Muscle layer of duodenum (tissue), 2 donors: ENCODE results near the gene LRRC4C.

ENCODE experiments used
- H3K27ac ChIP-seq: one replicate; pipeline ENCODE4 v1.7.0; 2013; ENCODE audit warnings: mild to moderate bottlenecking, low read length
- H3K27me3 ChIP-seq: one replicate; pipeline ENCODE4 v1.7.0; 2013; ENCODE audit warnings: low read depth, mild to moderate bottlenecking, control low read depth, low read length
- H3K36me3 ChIP-seq, 2 donors: one replicate each; pipeline ENCODE4 v1.7.0; 2013; ENCODE audit warnings: low read length in 2 of 2, control low read depth in 1 of 2, mild to moderate bottlenecking in 1 of 2; ENCODE audit not compliant: insufficient read depth in 2 of 2, control insufficient read depth in 1 of 2
- H3K4me1 ChIP-seq, 2 donors: one replicate each; pipeline ENCODE4 v1.7.0; 2013; ENCODE audit warnings: low read length in 2 of 2, mild to moderate bottlenecking in 2 of 2, control low read depth in 1 of 2, moderate library complexity in 1 of 2; ENCODE audit not compliant: insufficient read depth in 2 of 2, control insufficient read depth in 1 of 2
- H3K4me3 ChIP-seq, 2 donors: one replicate each; pipeline ENCODE4 v1.7.0; 2013; ENCODE audit warnings: low read length in 2 of 2, low read depth in 1 of 2, mild to moderate bottlenecking in 1 of 2
- H3K9me3 ChIP-seq, 2 donors: one replicate each; pipeline ENCODE4 v1.7.0; 2013; ENCODE audit warnings: low read length in 2 of 2, control low read depth in 1 of 2, mild to moderate bottlenecking in 1 of 2; ENCODE audit not compliant: control insufficient read depth in 1 of 2
- donor health status: healthy.

Gene LRRC4C

DNA sequence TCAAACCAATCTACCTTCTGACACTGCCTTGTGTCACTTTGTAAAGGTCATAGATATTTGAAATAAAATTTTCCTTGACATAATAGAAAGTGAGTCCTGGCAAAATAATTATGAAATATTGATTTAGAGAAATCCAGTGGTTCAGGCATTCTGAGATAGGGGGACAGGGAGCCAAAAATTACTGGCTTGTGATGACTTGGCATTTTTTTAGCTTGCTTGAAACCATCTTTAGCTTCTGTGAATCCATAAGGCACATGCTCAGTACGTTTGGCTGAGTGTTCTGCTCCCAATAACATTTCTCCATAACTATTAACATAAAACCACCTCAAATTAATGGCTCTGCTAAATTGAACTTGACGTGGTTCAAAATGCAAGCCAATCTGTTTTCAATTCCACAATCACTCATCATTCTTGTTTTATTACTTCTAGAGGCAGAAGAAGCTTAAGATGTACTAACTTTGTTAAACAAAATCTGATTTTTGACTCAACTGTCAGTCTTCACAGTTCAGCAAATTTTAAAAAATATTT, 209.0 kb downstream of the LRRC4C start:
- Histone ChIP-seq H3K27me3 (no peaks in the 10 kb centered on the region), H3K36me3 (no peaks in the 10 kb centered on the region)

DNA sequence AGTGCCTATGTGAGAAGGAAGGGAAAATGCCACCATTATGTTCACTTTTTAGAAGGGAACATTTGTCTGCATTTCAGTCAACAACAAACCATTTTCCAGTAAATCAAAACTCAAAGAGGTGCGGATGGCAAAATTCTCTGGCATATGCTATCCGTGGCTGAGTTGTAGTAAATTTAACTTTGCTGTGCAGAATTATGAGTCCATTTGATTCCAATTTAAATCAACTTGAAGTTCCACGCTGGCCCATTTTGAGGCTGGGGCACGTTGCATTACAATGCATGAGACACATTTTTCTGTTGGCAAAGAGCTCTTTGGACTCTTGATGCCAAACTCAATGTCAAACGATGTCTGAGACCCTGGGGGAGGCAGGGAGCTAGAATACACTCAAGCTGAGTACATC, 211.8 kb downstream of the LRRC4C start:
- Histone ChIP-seq H3K9me3 (no peaks in the 10 kb centered on the region), H3K27ac (no peak overlapping the region), H3K4me1 (no peaks in the 10 kb centered on the region), H3K4me3 (no peak overlapping the region), H3K27me3 (no peaks in the 10 kb centered on the region), H3K36me3 (no peaks in the 10 kb centered on the region)

More for the DNA sequence above, 209.0 kb downstream of the LRRC4C start:
- Histone ChIP-seq H3K4me1 (no peaks in the 10 kb centered on the region), H3K4me3 (no peak overlapping the region), H3K27ac (no peak overlapping the region), H3K9me3 (no peaks in the 10 kb centered on the region)

DNA sequence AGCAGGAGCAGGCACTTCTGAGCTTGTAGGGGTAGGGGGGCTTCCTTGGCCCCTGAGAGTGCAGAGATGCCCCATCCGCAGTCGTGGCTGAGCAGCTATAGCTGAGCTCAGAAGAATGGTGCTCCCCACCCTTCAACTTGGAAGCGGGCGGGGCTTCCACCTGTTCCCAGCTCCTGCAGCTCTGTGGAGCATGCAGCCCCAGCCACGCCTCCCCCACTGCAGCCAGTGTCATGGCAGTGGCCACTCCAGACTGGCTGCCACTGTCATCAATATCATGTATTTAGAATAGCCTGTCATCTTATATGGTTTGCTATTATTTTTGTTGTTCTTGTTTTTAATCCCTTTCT, 213.1 kb downstream of the LRRC4C start:
- H3K36me3 ChIP-seq = no peaks in the 10 kb centered on the region

DNA sequence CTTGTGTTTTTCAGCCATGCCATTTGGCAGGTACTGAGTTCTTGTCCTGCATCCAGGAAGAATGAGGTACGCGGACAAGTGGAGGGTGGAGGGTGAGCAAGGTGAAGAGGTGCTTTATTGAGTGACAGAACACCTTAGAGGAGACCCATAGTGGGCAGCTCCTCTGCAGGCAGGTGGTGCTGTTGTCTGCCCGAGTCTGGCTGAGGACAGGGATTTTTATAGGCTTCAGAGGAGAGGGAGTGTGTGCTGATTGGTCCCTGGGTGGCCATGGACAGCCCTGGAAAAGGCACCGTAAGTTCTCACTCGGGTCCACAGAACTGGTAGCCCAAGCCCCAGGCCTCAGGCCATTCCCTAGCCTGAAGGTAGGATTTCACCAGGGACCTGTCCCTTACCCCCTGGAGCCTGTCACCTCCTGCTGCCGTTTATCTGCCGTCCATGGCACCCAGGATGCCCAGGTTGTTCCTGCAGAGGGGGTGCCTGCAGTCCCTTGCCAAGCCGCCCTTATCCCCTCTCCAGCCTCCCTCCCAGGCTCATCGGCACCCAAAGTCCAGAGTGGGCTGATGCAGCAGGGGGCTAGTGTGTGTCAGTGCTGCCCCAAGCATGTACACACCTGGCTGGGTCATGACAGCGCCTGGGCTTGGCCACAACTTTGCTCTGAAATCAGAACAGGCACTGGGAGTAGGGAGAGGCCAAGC, 213.6 kb downstream of the LRRC4C start:
- Histone ChIP-seq H3K4me1 (no peaks in the 10 kb centered on the region), H3K9me3 (no peaks in the 10 kb centered on the region), H3K36me3 (no peaks in the 10 kb centered on the region), H3K27me3 (no peaks in the 10 kb centered on the region), H3K4me3 (no peak overlapping the region), H3K27ac (no peak overlapping the region)

More for the DNA sequence above, 213.1 kb downstream of the LRRC4C start:
- H3K4me3 ChIP-seq = no peak overlapping the region
- no peaks in the 10 kb centered on the region for H3K9me3 ChIP-seq
- H3K4me1 ChIP-seq = no peaks in the 10 kb centered on the region
- no peak overlapping the region for H3K27ac ChIP-seq
- no peaks in the 10 kb centered on the region for H3K27me3 ChIP-seq

DNA sequence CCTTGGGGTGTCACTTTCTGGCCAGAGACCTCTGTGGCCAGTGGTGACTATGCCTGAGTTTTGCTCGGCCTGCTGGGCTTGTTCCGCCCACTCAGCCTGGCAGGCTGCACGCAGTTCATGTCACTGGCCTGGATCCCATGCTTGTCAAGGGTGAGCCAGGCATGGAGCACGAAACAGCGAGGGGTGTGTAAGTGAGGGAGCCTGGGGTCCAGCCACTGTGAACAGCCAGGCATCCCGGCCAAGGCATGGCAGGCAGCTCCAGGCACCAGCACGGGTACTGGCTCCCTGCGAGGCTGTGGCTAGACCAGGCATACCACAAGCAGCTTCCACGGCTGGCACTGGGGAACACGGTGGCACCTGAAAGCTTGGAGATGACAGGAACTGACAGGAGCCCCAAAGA, 214.3 kb downstream of the LRRC4C start:
- no peaks in the 10 kb centered on the region for H3K9me3 ChIP-seq
- H3K27me3 ChIP-seq = no peaks in the 10 kb centered on the region
- no peaks in the 10 kb centered on the region for H3K36me3 ChIP-seq
- H3K4me3 ChIP-seq = no peak overlapping the region
- no peak overlapping the region for H3K27ac ChIP-seq
- no peaks in the 10 kb centered on the region for H3K4me1 ChIP-seq

DNA sequence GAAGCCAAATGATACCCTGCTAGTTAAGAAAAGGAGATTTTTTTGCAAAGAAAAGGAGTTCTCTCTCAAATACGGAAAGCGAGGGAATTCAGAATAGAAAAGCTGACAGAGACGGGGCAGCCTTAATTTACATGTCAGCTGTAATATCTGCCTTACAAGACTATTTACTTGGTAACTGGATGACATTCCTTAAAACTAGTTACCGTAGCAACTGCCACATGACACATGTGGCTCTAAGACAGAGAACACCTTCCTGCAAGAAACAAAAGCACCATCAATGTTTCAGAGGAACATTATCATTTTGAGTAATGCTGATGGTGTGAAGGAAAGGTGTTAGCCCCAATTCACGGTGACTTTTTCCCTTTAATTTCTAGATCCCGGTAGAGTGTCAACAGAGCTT, 222.1 kb downstream of the LRRC4C start:
- no peaks in the 10 kb centered on the region for H3K9me3 ChIP-seq
- no peaks in the 10 kb centered on the region for H3K4me1 ChIP-seq
- H3K27ac ChIP-seq = no peak overlapping the region
- no peaks in the 10 kb centered on the region for H3K27me3 ChIP-seq
- no peak overlapping the region for H3K4me3 ChIP-seq
- H3K36me3 ChIP-seq = no peaks in the 10 kb centered on the region

DNA sequence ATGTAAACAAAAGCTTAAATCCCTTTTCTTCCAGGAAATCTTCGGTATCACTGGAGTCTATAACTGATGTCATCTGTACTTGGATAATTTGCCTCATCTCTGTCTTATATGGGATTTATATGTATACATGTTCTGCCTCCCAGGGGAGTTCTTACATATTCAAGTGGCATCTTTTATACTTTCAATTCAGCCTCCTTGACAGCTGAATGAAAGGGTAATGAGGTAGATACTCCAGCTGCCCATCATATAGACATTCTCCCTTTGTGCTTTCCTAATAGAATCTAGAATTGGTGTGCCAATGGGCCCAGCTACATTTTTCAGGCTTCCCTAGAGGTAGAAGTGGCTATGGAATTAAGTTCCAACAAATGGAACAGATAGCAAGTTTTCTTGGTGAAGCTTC, 223.8 kb downstream of the LRRC4C start:
- Histone ChIP-seq H3K27me3 (no peaks in the 10 kb centered on the region), H3K4me3 (no peak overlapping the region), H3K36me3 (no peaks in the 10 kb centered on the region), H3K4me1 (no peaks in the 10 kb centered on the region), H3K27ac (no peak overlapping the region), H3K9me3 (no peaks in the 10 kb centered on the region)

DNA sequence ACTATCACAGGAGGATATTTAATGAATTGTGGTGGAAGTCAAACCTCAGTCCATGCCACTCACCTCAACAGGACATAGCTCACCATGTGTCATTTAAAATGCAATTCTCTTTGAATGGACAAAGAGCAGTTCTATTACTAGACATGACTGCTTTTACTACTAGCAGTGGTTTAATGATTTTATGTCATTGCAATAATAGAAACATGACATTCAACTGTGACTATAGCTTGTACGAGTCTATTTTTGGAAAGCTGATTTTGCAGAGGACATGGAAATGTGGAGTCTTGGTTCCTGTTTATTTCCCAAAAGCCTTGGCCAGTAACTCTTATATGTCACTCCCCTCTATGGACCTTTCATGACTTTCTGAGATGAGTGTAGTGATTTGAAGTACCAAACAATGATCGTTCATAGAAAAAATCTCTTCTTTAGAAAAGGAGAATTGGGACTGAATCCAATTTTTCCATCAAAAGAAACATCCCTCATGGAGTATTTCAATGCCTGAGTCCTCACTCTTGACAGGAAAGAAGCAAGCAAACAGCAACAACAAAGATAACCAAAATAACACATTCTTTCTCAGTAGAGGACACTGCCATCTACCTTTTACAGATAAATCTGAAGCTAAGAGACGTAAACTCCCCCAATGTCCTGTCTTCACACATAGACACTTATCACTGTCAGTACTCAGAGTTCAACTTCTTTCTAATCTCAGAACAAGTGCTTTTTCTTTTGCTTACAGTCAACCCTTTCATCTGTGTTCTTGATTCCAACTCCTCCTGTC, 233.4 kb downstream of the LRRC4C start:
- Histone ChIP-seq H3K27ac (no peak overlapping the region), H3K27me3 (no peaks in the 10 kb centered on the region)

DNA sequence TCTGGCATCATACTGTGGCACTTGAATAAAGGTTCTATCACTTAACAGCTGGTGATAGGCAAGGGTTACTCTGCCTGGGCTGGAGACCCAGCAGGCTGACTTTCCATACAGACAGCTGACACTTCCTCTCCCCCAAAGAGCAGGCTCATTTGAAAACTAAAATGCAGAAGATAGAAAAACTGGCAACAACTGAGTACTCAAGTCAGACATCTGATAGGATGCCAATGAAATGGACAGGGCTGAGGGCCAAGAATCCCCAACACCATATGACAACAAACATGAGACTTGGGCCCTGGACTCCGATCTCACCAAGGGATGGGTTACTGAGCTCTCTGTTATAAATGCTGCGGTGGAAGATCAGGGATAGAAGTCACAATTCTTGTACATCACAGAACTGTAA, 237.2 kb downstream of the LRRC4C start:
- Histone ChIP-seq H3K27me3 (no peaks in the 10 kb centered on the region), H3K27ac (no peak overlapping the region), H3K4me3 (no peak overlapping the region), H3K9me3 (no peaks in the 10 kb centered on the region), H3K36me3 (no peaks in the 10 kb centered on the region), H3K4me1 (no peaks in the 10 kb centered on the region)

More for the DNA sequence above, 233.4 kb downstream of the LRRC4C start:
- H3K9me3 ChIP-seq = no peaks in the 10 kb centered on the region
- H3K4me1 ChIP-seq = no peaks in the 10 kb centered on the region
- no peaks in the 10 kb centered on the region for H3K36me3 ChIP-seq
- no peak overlapping the region for H3K4me3 ChIP-seq

DNA sequence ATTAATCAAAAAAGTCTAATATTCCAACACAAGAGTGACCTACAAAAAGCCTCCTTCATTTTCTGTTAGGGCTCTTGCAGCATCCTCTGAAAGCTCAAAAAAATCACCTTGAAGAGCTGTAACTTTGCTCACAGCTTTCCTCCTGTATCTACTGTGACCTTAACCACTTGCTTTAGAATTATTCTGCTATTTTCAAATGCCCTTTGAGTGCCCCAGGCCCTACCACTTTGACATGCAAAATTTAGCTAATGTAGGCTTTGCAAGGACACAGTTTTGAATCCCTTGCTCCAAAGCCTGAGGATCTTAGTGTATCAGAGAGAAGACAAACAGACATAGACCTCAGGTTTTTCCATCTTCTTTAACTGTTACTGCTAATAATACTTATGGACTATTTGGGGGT, 253.1 kb downstream of the LRRC4C start:
- H3K4me3 ChIP-seq = no peak overlapping the region

DNA sequence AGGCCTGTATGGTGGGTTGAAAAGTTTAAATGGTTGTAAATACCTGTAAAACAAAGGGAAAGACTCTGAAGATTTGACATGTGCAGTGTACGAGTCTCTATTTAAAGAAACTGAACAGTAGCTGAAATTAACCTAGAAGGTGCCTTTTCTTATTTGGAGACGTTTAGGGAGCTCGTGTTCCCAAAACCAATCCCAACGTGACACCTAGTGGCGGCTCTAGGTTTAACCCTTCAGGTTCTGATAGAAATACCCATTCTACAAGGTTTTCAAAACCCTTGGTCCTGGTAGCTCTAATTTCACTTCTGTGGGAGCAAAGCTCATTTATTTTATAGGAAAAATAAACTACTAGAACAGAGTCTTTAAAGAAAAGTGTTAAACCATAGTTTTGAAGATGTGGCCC, 258.3 kb downstream of the LRRC4C start:
- no peaks in the 10 kb centered on the region for H3K27me3 ChIP-seq
- H3K9me3 ChIP-seq = no peaks in the 10 kb centered on the region
- no peak overlapping the region for H3K27ac ChIP-seq
- no peak overlapping the region for H3K4me3 ChIP-seq
- H3K36me3 ChIP-seq = no peaks in the 10 kb centered on the region
- no peaks in the 10 kb centered on the region for H3K4me1 ChIP-seq

More for the DNA sequence above, 253.1 kb downstream of the LRRC4C start:
- Histone ChIP-seq H3K4me1 (no peaks in the 10 kb centered on the region), H3K27ac (no peak overlapping the region), H3K9me3 (no peaks in the 10 kb centered on the region), H3K36me3 (no peaks in the 10 kb centered on the region), H3K27me3 (no peaks in the 10 kb centered on the region)
